ENCODE data around the gene FLT3LG. TPM values are rescaled to one million over a fixed set of nuclear protein-coding genes. Genes with fewer than 3 reads are reported as not detected.

Gene FLT3LG
- total and polyA plus RNA-seq, 9 of the 15 experiments (the other 6 are each of a cell fraction or from before 2014, with no cell fraction given), result 0.31 to 6.4 (median 1.1) TPM

- no peak for TF ChIP-seq ZNF316 (IDR thresholded peaks at IDR 0.05)
- TF ChIP-seq RFX1 (IDR thresholded peaks at IDR 0.05), result peak; percentile 98
- peak; percentile 74; the same call in 1 of the 2 replicates for TF ChIP-seq LCOR (CRISPR knock-in tag; IDR thresholded peaks at IDR 0.05)
- 0 out of 2 replicates have a peak, but pooled peaks have one; percentile 26 for TF ChIP-seq FOXJ3 (CRISPR knock-in tag; IDR thresholded peaks at IDR 0.05)
- TF ChIP-seq FOXJ2 (tag; IDR thresholded peaks at IDR 0.05), result peak; percentile 94
- peak; percentile 77; the same call in 1 of the 2 replicates for TF ChIP-seq MXI1 (IDR thresholded peaks at IDR 0.05; ENCODE audit: low read depth, low read length)
- 0 out of 2 replicates have a peak, but pooled peaks have one; percentile 54 for TF ChIP-seq ZNF143 (CRISPR knock-in tag; IDR thresholded peaks at IDR 0.05)
- no peak for TF ChIP-seq GATA2 (CRISPR knock-in tag; IDR thresholded peaks at IDR 0.05)
- TF ChIP-seq, protein P1, sequence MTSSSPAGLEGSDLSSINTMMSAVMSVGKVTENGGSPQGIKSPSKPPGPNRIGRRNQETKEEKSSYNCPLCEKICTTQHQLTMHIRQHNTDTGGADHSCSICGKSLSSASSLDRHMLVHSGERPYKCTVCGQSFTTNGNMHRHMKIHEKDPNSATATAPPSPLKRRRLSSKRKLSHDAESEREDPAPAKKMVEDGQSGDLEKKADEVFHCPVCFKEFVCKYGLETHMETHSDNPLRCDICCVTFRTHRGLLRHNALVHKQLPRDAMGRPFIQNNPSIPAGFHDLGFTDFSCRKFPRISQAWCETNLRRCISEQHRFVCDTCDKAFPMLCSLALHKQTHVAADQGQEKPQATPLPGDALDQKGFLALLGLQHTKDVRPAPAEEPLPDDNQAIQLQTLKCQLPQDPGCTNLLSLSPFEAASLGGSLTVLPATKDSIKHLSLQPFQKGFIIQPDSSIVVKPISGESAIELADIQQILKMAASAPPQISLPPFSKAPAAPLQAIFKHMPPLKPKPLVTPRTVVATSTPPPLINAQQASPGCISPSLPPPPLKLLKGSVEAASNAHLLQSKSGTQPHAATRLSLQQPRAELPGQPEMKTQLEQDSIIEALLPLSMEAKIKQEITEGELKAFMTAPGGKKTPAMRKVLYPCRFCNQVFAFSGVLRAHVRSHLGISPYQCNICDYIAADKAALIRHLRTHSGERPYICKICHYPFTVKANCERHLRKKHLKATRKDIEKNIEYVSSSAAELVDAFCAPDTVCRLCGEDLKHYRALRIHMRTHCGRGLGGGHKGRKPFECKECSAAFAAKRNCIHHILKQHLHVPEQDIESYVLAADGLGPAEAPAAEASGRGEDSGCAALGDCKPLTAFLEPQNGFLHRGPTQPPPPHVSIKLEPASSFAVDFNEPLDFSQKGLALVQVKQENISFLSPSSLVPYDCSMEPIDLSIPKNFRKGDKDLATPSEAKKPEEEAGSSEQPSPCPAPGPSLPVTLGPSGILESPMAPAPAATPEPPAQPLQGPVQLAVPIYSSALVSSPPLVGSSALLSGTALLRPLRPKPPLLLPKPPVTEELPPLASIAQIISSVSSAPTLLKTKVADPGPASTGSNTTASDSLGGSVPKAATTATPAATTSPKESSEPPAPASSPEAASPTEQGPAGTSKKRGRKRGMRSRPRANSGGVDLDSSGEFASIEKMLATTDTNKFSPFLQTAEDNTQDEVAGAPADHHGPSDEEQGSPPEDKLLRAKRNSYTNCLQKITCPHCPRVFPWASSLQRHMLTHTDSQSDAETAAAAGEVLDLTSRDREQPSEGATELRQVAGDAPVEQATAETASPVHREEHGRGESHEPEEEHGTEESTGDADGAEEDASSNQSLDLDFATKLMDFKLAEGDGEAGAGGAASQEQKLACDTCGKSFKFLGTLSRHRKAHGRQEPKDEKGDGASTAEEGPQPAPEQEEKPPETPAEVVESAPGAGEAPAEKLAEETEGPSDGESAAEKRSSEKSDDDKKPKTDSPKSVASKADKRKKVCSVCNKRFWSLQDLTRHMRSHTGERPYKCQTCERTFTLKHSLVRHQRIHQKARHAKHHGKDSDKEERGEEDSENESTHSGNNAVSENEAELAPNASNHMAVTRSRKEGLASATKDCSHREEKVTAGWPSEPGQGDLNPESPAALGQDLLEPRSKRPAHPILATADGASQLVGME (CRISPR knock-in tag; IDR thresholded peaks at IDR 0.05), result peak; percentile 74; the same call in 1 of the 2 replicates
- TF ChIP-seq RCOR1 (IDR thresholded peaks at IDR 0.05; ENCODE audit: borderline replicate concordance in 1 of 2, low read depth in 2 of 2, low read length in 2 of 2), result peak; percentile 29 to 87; a peak in 2 of 4 replicates
- TF ChIP-seq PML (IDR thresholded peaks at IDR 0.05; ENCODE audit: low read length), result no peak
- TF ChIP-seq, protein P2, sequence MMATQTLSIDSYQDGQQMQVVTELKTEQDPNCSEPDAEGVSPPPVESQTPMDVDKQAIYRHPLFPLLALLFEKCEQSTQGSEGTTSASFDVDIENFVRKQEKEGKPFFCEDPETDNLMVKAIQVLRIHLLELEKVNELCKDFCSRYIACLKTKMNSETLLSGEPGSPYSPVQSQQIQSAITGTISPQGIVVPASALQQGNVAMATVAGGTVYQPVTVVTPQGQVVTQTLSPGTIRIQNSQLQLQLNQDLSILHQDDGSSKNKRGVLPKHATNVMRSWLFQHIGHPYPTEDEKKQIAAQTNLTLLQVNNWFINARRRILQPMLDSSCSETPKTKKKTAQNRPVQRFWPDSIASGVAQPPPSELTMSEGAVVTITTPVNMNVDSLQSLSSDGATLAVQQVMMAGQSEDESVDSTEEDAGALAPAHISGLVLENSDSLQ (IDR thresholded peaks at IDR 0.05), result peak; percentile 81
- TF ChIP-seq MYNN (IDR thresholded peaks at IDR 0.05), result peak; percentile 43; the same call in 1 of the 2 replicates
- no peak for TF ChIP-seq MYNN (CRISPR knock-in tag; IDR thresholded peaks at IDR 0.05)
- TF ChIP-seq SMAD4 (CRISPR knock-in tag; conservative IDR thresholded peaks at IDR 0.05), result 0 out of 2 replicates have a peak, but pooled peaks have one; percentile 27
- TF ChIP-seq JUND (IDR thresholded peaks at IDR 0.05; ENCODE audit: borderline replicate concordance, low read depth, low read length), result no peak
- TF ChIP-seq JUND (tag; IDR thresholded peaks at IDR 0.05; ENCODE audit: borderline replicate concordance, low read depth, low read length), result no peak
- TF ChIP-seq KLF1 (tag; IDR thresholded peaks at IDR 0.05), result peak; percentile 79
- TF ChIP-seq SPI1 (IDR thresholded peaks at IDR 0.05; ENCODE audit: borderline replicate concordance, low read depth, low read length), result peak; percentile 85
- 0 out of 2 replicates have a peak, but pooled peaks have one; percentile 16 for TF ChIP-seq CREM (IDR thresholded peaks at IDR 0.05; ENCODE audit: low read depth)
- TF ChIP-seq NRF1 (conservative IDR thresholded peaks at IDR 0.05 in 1 of 2, IDR thresholded peaks at IDR 0.05 in 1 of 2), result peak; percentile 24; a peak in 1 of 4 replicates
- peak; percentile 53 for TF ChIP-seq MEIS2 (IDR thresholded peaks at IDR 0.05; ENCODE audit: partially characterized antibody)
- no peak for TF ChIP-seq HNRNPLL (IDR thresholded peaks at IDR 0.05; ENCODE audit: low read depth, low read length, poor library complexity, severe bottlenecking)
- TF ChIP-seq CSDE1 (IDR thresholded peaks at IDR 0.05), result peak in 1 of 2 experiments; percentile 48; a peak in 1 of 4 replicates
These were observed 5.1 kb upstream of the FLT3LG start (continued) for GRCh38 chr19:49468746-49469447.
